AG09309 (cell line): ENCODE data around the gene DGKB.

Experiments
- DNase-seq: peaks from one replicate; pipeline ENCODE4 v3.0.0-alpha.2; 2010; ENCODE audit warnings: low read depth
- H3K4me3 ChIP-seq: 2 replicates; pipeline ENCODE4 v1.5.1; 2011; ENCODE audit warnings: mild to moderate bottlenecking, low read depth, low read length, moderate library complexity; ENCODE audit not compliant: control insufficient read depth
- CTCF ChIP-seq: IDR thresholded peaks from 2 replicates; pipeline ENCODE4 v1.5.1; 2011; ENCODE audit warnings: mild to moderate bottlenecking, low read depth, low read length, inconsistent platforms; ENCODE audit not compliant: insufficient read depth, control insufficient read depth; ENCODE audit errors: missing control alignments

Gene DGKB

DNA sequence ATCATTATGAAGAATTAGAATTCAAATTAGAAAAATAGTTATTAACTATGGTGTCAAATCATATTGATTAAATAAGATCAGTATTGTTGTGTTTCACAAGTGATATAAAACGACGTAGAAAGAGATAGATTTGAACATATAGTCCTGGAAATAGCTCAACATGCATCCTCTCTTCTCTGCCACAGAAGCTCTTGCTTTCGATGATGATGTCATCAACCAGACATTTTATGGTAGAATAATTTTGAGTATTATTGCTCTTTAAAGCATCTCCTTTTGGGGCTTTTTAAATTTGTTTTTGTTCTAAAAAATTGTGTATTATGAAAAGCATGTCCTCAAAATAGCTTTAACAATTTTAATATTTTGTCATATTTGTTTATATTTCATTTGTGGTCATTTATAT is 95.0 kb downstream of the DGKB start:
- no peak overlapping the region for H3K4me3 ChIP-seq
- DNase-seq, result no peak
- TF ChIP-seq CTCF, result no peak

DNA sequence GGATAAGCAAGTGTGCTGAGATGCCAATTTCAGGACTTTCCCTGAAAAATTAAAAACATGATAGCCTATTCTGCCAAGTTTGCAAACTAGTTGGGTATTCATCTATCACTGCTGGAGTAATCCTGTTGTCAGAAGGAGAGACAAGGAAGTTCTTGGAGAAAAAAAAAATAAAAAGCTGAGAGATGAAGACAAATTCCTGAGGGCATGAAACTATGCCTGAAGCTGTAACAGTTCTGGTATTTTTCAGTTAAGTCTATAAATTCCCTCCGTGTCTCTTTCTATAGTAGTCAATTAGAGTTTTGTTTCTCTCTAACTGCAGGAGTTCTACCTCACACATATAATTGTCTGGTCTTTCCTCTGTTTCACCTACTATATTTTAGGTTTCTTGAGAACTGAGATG is 95.7 kb downstream of the DGKB start:
- DNase-seq, result peak; percentile 11
- no peak for TF ChIP-seq CTCF

DNA sequence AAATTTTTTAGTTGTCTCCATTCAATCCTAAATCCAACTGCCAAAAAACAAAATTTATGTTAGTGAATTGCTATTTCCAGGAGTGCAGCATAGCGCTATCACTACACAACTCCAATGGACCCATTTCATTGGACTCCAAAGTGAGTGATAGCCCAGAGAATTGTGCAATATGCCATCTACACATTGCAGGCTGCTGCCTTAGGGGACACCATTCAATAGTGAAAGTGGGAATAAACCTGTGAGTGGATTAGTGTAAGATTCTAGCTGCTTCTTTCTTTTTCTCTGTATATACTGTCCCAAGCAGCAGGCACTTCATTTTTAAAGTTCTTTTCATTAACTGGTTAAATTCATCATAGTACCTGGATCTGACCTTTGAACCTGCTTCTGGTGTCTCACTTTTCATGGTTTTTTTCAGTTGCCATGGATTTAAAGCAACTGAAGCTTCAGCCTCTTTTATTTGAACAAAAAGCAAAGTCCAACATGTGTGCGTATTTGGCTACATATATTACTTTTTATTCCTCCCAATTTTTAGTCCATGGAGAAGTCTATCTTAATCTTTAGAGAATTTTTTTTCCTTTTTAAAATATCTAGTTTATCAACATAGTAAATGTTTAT is 97.3 kb downstream of the DGKB start:
- TF ChIP-seq CTCF, result no peak
- no peak for DNase-seq
- H3K4me3 ChIP-seq, result no peak overlapping the region

More for the DNA sequence above, 95.7 kb downstream of the DGKB start:
- H3K4me3 ChIP-seq, result no peak overlapping the region

DNA sequence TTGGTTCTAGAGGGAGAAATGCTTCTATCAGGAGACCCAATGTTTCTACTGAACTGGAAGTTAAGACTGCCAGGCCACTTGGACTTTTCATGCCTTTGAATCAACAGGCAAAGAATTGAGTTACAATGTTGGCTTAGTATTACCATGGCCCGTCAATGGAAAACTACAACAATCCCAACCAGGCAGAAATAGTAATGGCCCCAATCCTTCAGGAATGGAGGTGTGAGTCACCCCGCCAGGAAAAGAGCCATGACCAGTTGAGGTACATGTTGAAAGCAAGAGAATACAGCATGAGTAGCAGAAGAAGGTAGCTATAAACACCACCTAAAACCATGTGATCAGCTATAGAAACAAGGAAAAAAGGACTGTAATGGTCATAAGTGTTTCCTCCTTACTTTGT is 101.9 kb downstream of the DGKB start:
- DNase-seq, result no peak
- no peak for TF ChIP-seq CTCF
- no peak overlapping the region for H3K4me3 ChIP-seq

- TF ChIP-seq CTCF, result no peak
- H3K4me3 ChIP-seq, result no peak overlapping the region
- DNase-seq, result no peak
These were observed 109.4 kb downstream of the DGKB start for GRCh38 chr7:14793151-14793550.

DNA sequence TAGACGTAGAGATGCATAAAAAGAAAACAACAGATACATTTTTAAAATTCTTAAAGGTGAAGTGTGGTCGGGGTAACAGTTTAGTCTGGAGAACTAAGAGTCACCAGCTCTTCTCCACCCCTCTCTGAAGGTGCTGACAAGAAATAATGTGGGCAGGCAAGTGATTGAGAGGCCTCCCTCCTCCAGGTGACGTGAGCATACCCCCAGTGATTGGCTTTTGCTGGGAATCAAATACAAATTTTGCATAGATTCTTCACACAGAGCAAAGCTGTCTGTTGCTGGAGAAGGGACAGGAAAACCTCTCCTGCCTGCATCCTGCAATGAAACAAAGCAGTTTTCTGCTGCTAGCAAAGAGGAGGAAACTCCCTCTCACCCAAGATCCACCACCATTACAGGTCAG is 115.0 kb downstream of the DGKB start:
- H3K4me3 ChIP-seq, result no peak overlapping the region
- no peak for DNase-seq
- TF ChIP-seq CTCF, result no peak
